ENCODE results near the gene MAPRE3.

The MAPRE3 gene

DNA sequence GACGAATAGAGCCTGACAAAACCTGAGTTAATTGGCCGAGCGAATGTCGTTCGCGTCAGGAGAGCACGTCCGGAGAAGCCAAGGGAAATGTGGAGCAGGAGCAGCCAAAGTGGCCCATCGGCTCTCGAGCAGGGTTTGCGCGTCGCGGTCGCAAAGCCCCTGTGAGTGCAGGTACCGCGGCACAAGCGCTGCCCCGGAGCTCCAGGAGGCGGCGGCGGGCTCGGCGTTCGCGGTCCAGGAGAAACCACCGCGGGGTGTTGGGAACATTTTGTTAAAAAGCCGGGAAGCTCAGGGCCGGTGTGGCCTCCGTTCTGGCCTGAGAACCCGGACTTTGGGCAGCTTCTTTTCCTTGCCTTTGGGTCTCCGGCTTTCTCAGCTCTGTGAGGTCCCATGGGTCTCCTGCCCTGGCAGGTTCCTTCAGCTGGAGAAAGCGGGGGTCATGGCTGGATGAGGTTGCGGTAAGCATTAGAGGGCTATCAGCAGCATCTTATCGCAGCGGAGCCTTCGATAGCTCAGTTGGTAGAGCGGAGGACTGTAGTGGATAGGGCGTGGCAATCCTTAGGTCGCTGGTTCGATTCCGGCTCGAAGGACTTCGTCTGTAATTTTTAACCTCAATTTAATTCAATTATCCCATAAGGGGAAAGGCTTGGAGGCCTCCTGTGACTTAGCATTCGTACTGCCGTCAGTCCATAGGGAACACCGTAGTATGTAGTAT is 80.0 kb downstream of the MAPRE3 start:
- peaks cover 25% of the 10 kb centered on the region for H3K36me3 ChIP-seq (ENCODE audit: insufficient read depth, low read length)
- peak overlapping the region; percentile 86 for H2AFZ ChIP-seq (ENCODE audit: low read depth, low read length)
- no peaks in the 10 kb centered on the region for H3K27me3 ChIP-seq (ENCODE audit: insufficient read depth, low read length)
- peaks cover 16% of the 10 kb centered on the region for H3K4me1 ChIP-seq (ENCODE audit: insufficient read depth, low read length)
- no peaks in the 10 kb centered on the region for H3K9me3 ChIP-seq (ENCODE audit: low read length)
- H3K4me3 ChIP-seq (ENCODE audit: low read length), result peak overlapping the region; percentile 75

DNA sequence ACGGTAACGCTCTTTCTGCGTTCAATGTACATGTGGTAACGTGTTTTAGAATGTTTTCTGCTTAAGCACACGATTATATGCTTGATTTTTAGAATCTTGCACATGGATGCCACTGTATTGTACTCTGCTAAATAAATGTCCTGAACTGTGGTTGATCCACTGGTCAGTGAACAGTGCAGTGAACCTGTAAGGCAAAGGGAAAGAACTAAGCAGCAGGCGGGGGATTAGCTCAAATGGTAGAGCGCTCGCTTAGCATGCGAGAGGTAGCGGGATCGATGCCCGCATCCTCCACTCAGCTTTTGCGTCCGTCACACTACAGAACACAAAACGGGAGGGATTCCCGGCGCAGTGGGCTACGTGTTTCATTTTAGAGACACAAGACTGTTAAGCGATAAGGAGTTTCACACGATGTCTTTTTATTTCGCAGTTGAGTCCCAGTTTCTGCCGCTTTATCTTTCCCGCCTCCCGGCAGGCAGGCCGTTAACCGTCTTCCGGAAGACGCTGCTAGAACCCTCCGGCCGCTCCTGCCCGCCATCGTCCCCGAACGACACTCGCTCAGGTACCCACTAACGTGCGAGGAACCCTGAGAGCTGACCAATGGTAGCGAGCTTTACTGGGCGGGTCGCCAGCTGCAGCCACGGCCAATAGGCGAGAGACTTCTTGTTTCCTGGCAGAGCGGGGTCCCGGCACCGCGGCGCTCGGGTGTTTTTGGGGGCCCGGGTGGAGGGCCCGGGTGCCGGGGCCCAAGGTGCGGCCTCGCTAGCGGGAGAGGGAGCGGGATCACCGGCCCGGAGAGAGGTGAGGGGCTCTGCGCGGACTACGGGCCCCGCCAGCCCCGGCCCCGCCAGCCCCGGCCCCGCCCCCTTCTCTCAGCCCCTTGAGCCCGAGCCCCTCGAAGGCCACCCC is 80.8 kb downstream of the MAPRE3 start, which contains the start of gene AGBL5:
AGBL5 (plus strand) TSS at position 673 of the 906 bp plus-strand sequence. CDS start 1,291 bp downstream, outside the sequence.
- H3K4me3 ChIP-seq (ENCODE audit: low read length), result peak within 1 kb of the TSS; percentile 75

GRCh38 chr2:27051902-27052645 is 81.6 kb downstream of the MAPRE3 start:
- no peaks in the 10 kb centered on the region for H3K9me3 ChIP-seq (ENCODE audit: low read length)
- peaks cover 16% of the 10 kb centered on the region for H3K4me1 ChIP-seq (ENCODE audit: insufficient read depth, low read length)
- peak overlapping the region; percentile 49 for H2AFZ ChIP-seq (ENCODE audit: low read depth, low read length)
- H3K4me3 ChIP-seq (ENCODE audit: low read length), result peak overlapping the region; percentile 75
- H3K27me3 ChIP-seq (ENCODE audit: insufficient read depth, low read length), result no peaks in the 10 kb centered on the region
- peaks cover 41% of the 10 kb centered on the region for H3K36me3 ChIP-seq (ENCODE audit: insufficient read depth, low read length)

More for the DNA sequence above, 80.8 kb downstream of the MAPRE3 start, which contains the start of gene AGBL5:
- Histone ChIP-seq H3K27me3 (ENCODE audit: insufficient read depth, low read length) (no peaks in the 10 kb centered on the region), H3K36me3 (ENCODE audit: insufficient read depth, low read length) (peaks cover 33% of the 10 kb centered on the region), H3K9me3 (ENCODE audit: low read length) (no peaks in the 10 kb centered on the region), H2AFZ (ENCODE audit: low read depth, low read length) (peak within 1 kb of the TSS; percentile 86), H3K4me1 (ENCODE audit: insufficient read depth, low read length) (peaks cover 16% of the 10 kb centered on the region)

- H2AFZ ChIP-seq (ENCODE audit: low read depth, low read length), result no peak overlapping the region
- no peaks in the 10 kb centered on the region for H3K9me3 ChIP-seq (ENCODE audit: low read length)
- H3K27me3 ChIP-seq (ENCODE audit: insufficient read depth, low read length), result no peaks in the 10 kb centered on the region
- H3K4me3 ChIP-seq (ENCODE audit: low read length), result no peak overlapping the region
- peaks cover 16% of the 10 kb centered on the region for H3K4me1 ChIP-seq (ENCODE audit: insufficient read depth, low read length)
- peaks cover 48% of the 10 kb centered on the region for H3K36me3 ChIP-seq (ENCODE audit: insufficient read depth, low read length)
Observed at GRCh38 chr2:27053321-27053720, 82.9 kb downstream of the MAPRE3 start.

- no peak overlapping the region for H2AFZ ChIP-seq (ENCODE audit: low read depth, low read length)
- H3K27me3 ChIP-seq (ENCODE audit: insufficient read depth, low read length), result no peaks in the 10 kb centered on the region
- H3K4me3 ChIP-seq (ENCODE audit: low read length), result no peak overlapping the region
- H3K36me3 ChIP-seq (ENCODE audit: insufficient read depth, low read length), result peaks cover 52% of the 10 kb centered on the region
- H3K9me3 ChIP-seq (ENCODE audit: low read length), result no peaks in the 10 kb centered on the region
- H3K4me1 ChIP-seq (ENCODE audit: insufficient read depth, low read length), result peaks cover 16% of the 10 kb centered on the region
Observed at GRCh38 chr2:27053776-27054175, 83.3 kb downstream of the MAPRE3 start.

DNA sequence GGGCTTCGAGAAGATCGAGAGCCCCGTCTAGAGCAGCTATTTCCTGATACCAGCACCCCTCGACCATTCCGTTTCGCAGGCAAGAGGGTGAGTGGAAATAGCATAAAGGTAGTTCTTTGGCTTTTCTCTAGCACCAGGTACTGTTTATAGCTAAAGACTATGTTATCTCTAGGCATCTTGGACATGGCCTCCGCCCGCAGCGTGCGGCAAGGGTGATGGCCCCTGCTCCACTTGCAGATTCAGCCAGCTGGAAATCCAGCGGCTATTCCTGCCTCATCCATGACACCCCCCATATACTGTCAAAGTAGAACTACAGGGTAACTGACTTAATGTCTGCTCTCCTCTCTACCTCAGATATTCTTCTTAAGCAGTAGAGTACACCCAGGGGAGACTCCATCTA is 84.3 kb downstream of the MAPRE3 start:
- peaks cover 57% of the 10 kb centered on the region for H3K36me3 ChIP-seq (ENCODE audit: insufficient read depth, low read length)
- peaks cover 10% of the 10 kb centered on the region for H3K4me1 ChIP-seq (ENCODE audit: insufficient read depth, low read length)
- H3K27me3 ChIP-seq (ENCODE audit: insufficient read depth, low read length), result no peaks in the 10 kb centered on the region
- H3K9me3 ChIP-seq (ENCODE audit: low read length), result no peaks in the 10 kb centered on the region
- no peak overlapping the region for H3K4me3 ChIP-seq (ENCODE audit: low read length)
- H2AFZ ChIP-seq (ENCODE audit: low read depth, low read length), result no peak overlapping the region

- Histone ChIP-seq H3K4me3 (ENCODE audit: low read length) (no peak overlapping the region), H3K4me1 (ENCODE audit: insufficient read depth, low read length) (peaks cover 6% of the 10 kb centered on the region), H2AFZ (ENCODE audit: low read depth, low read length) (no peak overlapping the region), H3K27me3 (ENCODE audit: insufficient read depth, low read length) (no peaks in the 10 kb centered on the region), H3K9me3 (ENCODE audit: low read length) (no peaks in the 10 kb centered on the region), H3K36me3 (ENCODE audit: insufficient read depth, low read length) (peaks cover 62% of the 10 kb centered on the region)
Observed at GRCh38 chr2:27057184-27057583, 86.7 kb downstream of the MAPRE3 start.

DNA sequence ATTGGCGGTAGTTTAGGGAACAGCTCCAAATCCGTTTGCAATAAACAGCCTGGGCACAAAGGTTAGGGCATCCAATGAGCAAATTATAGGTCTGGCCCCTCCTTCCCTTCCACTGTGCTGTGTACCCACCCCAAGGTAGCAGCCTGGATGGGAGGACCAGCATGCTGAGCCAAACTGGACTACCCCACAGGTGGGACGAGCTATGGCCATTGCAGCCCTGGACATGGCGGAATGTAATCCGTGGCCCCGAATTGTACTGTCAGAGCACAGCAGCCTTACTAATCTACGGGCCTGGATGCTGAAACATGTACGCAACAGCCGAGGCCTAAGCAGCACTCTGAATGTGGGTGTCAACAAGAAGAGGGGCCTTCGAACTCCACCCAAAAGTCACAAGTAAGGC is 87.8 kb downstream of the MAPRE3 start:
- no peaks in the 10 kb centered on the region for H3K4me1 ChIP-seq (ENCODE audit: insufficient read depth, low read length)
- H3K4me3 ChIP-seq (ENCODE audit: low read length), result no peak overlapping the region
- H3K27me3 ChIP-seq (ENCODE audit: insufficient read depth, low read length), result no peaks in the 10 kb centered on the region
- H3K9me3 ChIP-seq (ENCODE audit: low read length), result no peaks in the 10 kb centered on the region
- H3K36me3 ChIP-seq (ENCODE audit: insufficient read depth, low read length), result peaks cover 68% of the 10 kb centered on the region
- no peak overlapping the region for H2AFZ ChIP-seq (ENCODE audit: low read depth, low read length)

GRCh38 chr2:27059141-27059820 is 88.8 kb downstream of the MAPRE3 start:
- H3K4me1 ChIP-seq (ENCODE audit: insufficient read depth, low read length), result no peaks in the 10 kb centered on the region
- peaks cover 60% of the 10 kb centered on the region for H3K36me3 ChIP-seq (ENCODE audit: insufficient read depth, low read length)
- H3K9me3 ChIP-seq (ENCODE audit: low read length), result no peaks in the 10 kb centered on the region
- H3K27me3 ChIP-seq (ENCODE audit: insufficient read depth, low read length), result no peaks in the 10 kb centered on the region
- no peak overlapping the region for H2AFZ ChIP-seq (ENCODE audit: low read depth, low read length)
- H3K4me3 ChIP-seq (ENCODE audit: low read length), result no peak overlapping the region

- peaks cover 54% of the 10 kb centered on the region for H3K36me3 ChIP-seq (ENCODE audit: insufficient read depth, low read length)
- H3K27me3 ChIP-seq (ENCODE audit: insufficient read depth, low read length), result no peaks in the 10 kb centered on the region
- H3K4me1 ChIP-seq (ENCODE audit: insufficient read depth, low read length), result no peaks in the 10 kb centered on the region
- H2AFZ ChIP-seq (ENCODE audit: low read depth, low read length), result no peak overlapping the region
- H3K9me3 ChIP-seq (ENCODE audit: low read length), result no peaks in the 10 kb centered on the region
- no peak overlapping the region for H3K4me3 ChIP-seq (ENCODE audit: low read length)
Observed at GRCh38 chr2:27060323-27060722, 89.9 kb downstream of the MAPRE3 start.

- Histone ChIP-seq H3K4me1 (ENCODE audit: insufficient read depth, low read length) (peaks cover 7% of the 10 kb centered on the region), H3K36me3 (ENCODE audit: insufficient read depth, low read length) (peaks cover 62% of the 10 kb centered on the region), H2AFZ (ENCODE audit: low read depth, low read length) (no peak overlapping the region), H3K9me3 (ENCODE audit: low read length) (no peaks in the 10 kb centered on the region), H3K4me3 (ENCODE audit: low read length) (no peak overlapping the region), H3K27me3 (ENCODE audit: insufficient read depth, low read length) (no peaks in the 10 kb centered on the region)
Observed at GRCh38 chr2:27065128-27065527, 94.7 kb downstream of the MAPRE3 start.

- Histone ChIP-seq H3K36me3 (ENCODE audit: insufficient read depth, low read length) (peaks cover 60% of the 10 kb centered on the region), H2AFZ (ENCODE audit: low read depth, low read length) (no peak overlapping the region), H3K4me3 (ENCODE audit: low read length) (no peak overlapping the region), H3K4me1 (ENCODE audit: insufficient read depth, low read length) (peaks cover 20% of the 10 kb centered on the region), H3K9me3 (ENCODE audit: low read length) (no peaks in the 10 kb centered on the region), H3K27me3 (ENCODE audit: insufficient read depth, low read length) (no peaks in the 10 kb centered on the region)
Observed at GRCh38 chr2:27067385-27067784, 96.9 kb downstream of the MAPRE3 start.
